Measurements from ENCODE around the gene RTP2.

Gene RTP2

GRCh38 chr3:187734841-187735240, 32.5 kb upstream of the RTP2 start (continued):
- TF ChIP-seq ZFHX2 (tag by site-specific recombination; conservative IDR thresholded peaks at IDR 0.05): no peak

GRCh38 chr3:187733371-187733770, 31.0 kb upstream of the RTP2 start:
- CTCF ChIA-PET: no interaction called here
- H3K4me1 ChIP-seq (ENCODE audit: control insufficient read depth, insufficient read depth, low read length): no peaks in the 10 kb centered on the region
- POLR2A ChIA-PET: no interaction called here
- TF ChIP-seq ZFHX2 (tag by site-specific recombination; conservative IDR thresholded peaks at IDR 0.05) (no peak), ZFP41 (tag by site-specific recombination; IDR thresholded peaks at IDR 0.05; ENCODE audit: borderline replicate concordance) (no peak), ZNF133 (tag by site-specific recombination; IDR thresholded peaks at IDR 0.05) (no peak), PATZ1 (tag by site-specific recombination; IDR thresholded peaks at IDR 0.05) (no peak), CTCF (tag by site-specific recombination; IDR thresholded peaks at IDR 0.05) (no peak), ZNF677 (tag by site-specific recombination; IDR thresholded peaks at IDR 0.05) (no peak), ZNF184 (tag by site-specific recombination; IDR thresholded peaks at IDR 0.05) (no peak), ZNF654 (tag by site-specific recombination; IDR thresholded peaks at IDR 0.05; ENCODE audit: low read depth) (no peak)
- no peaks in the 10 kb centered on the region for H3K9me3 ChIP-seq (ENCODE audit: control insufficient read depth, insufficient read depth, low read depth, low read length)
- H3K36me3 ChIP-seq (ENCODE audit: control insufficient read depth in 2 of 2, insufficient read depth in 1 of 2, low read length in 2 of 2): peaks cover 0 to 50% of the 10 kb centered on the region in 2 experiments; a peak in 1 of 3 replicates
- H3K27ac ChIP-seq (ENCODE audit: extremely low read depth, low read depth, low read length): no peak overlapping the region
- H3K4me3 ChIP-seq (ENCODE audit: low read depth, low read length): no peak overlapping the region

- POLR2A ChIA-PET: no interaction called here
- Histone ChIP-seq H3K4me1 (ENCODE audit: control insufficient read depth, insufficient read depth, low read length) (no peaks in the 10 kb centered on the region), H3K9me3 (ENCODE audit: control insufficient read depth, insufficient read depth, low read depth, low read length) (no peaks in the 10 kb centered on the region), H3K4me3 (ENCODE audit: low read depth, low read length) (no peak overlapping the region), H3K36me3 (ENCODE audit: control insufficient read depth in 2 of 2, insufficient read depth in 1 of 2, low read length in 2 of 2) (peaks cover 0 to 88% of the 10 kb centered on the region in 2 experiments; a peak in 1 of 3 replicates), H3K27ac (ENCODE audit: extremely low read depth, low read depth, low read length) (no peak overlapping the region)
- CTCF ChIA-PET: interaction anchor here (1.0 kb wide), 1 partner anchor 410 kb away, joined by 4 read pairs; no protein-coding TSS in a partner anchor
- TF ChIP-seq ZBTB21 (tag by site-specific recombination; IDR thresholded peaks at IDR 0.05) (no peak), ZNF239 (tag by site-specific recombination; IDR thresholded peaks at IDR 0.05) (no peak), ZBTB1 (tag by site-specific recombination; IDR thresholded peaks at IDR 0.05) (no peak)
These were observed 27.2 kb upstream of the RTP2 start for GRCh38 chr3:187729598-187729997.

- Histone ChIP-seq H3K36me3 (ENCODE audit: control insufficient read depth in 2 of 2, insufficient read depth in 1 of 2, low read length in 2 of 2) (peaks cover 0 to 93% of the 10 kb centered on the region in 2 experiments; a peak in 1 of 3 replicates), H3K9me3 (ENCODE audit: control insufficient read depth, insufficient read depth, low read depth, low read length) (no peaks in the 10 kb centered on the region), H3K27ac (ENCODE audit: extremely low read depth, low read depth, low read length) (no peak overlapping the region), H3K4me1 (ENCODE audit: control insufficient read depth, insufficient read depth, low read length) (no peaks in the 10 kb centered on the region), H3K4me3 (ENCODE audit: low read depth, low read length) (no peak overlapping the region)
- CTCF ChIA-PET: interaction anchor here (0.6 kb wide), 1 partner anchor 1509 kb away, joined by 3 read pairs; no protein-coding TSS in a partner anchor
- TF ChIP-seq ZNF350 (tag by site-specific recombination; IDR thresholded peaks at IDR 0.05) (no peak), ZNF280D (tag by site-specific recombination; IDR thresholded peaks at IDR 0.05) (no peak), BCL11B (tag by site-specific recombination; IDR thresholded peaks at IDR 0.05; ENCODE audit: low read depth) (no peak), ZFP37 (tag by site-specific recombination; IDR thresholded peaks at IDR 0.05) (no peak), ZNF37A (tag by site-specific recombination; IDR thresholded peaks at IDR 0.05) (no peak), FEZF1 (tag by site-specific recombination; IDR thresholded peaks at IDR 0.05) (no peak)
- POLR2A ChIA-PET: no interaction called here
These were observed 26.7 kb upstream of the RTP2 start for GRCh38 chr3:187728940-187729583.
